GM11168 (cell line): ENCODE results near the gene BTBD16.

Experiments used
- in situ Hi-C: fragments of 300-500 bp; cut with MboI; formaldehyde crosslinking; loops from one replicate; pipeline ENCODE4 v1.12.0; 2022; ENCODE audit warnings: low sequenced_read_pairs; ENCODE audit not compliant: unreplicated experiment

The BTBD16 gene

GRCh38 chr10:122387572-122387971 is 116.5 kb downstream of the BTBD16 start:
- in situ Hi-C loops, result no loop called here
